GM12878 (cell line): ENCODE results near the gene TYK2. TPM values are rescaled to one million over a fixed set of nuclear protein-coding genes. Genes with fewer than 3 reads are reported as not detected.

Experiments used
- CBFB ChIP-seq: IDR thresholded peaks from 2 replicates; pipeline ENCODE4 v1.6.1; 2016; ENCODE audit warnings: antibody characterized with exemption, low read depth
- CBX5 ChIP-seq: sonication (generic); IDR thresholded peaks from 2 replicates; pipeline ENCODE4 v1.6.1; 2016; ENCODE audit warnings: low read depth, moderate library complexity, mild to moderate bottlenecking, inconsistent platforms
- HDGF ChIP-seq: fragments of 450-650 bp; IDR thresholded peaks from 2 replicates; pipeline ENCODE4 v1.6.1; 2016; ENCODE audit warnings: antibody characterized with exemption
- IKZF1 ChIP-seq: fragments of 450-650 bp; conservative IDR thresholded peaks from 2 replicates; pipeline ENCODE4 v1.6.1; 2017; ENCODE audit warnings: antibody characterized with exemption, mild to moderate bottlenecking
- KLF5 ChIP-seq: fragments of 450-650 bp; IDR thresholded peaks from 2 replicates; pipeline ENCODE4 v1.6.1; 2014; ENCODE audit warnings: mild to moderate bottlenecking; ENCODE audit not compliant: partially characterized antibody
- MTA2 ChIP-seq: fragments of 450-650 bp; IDR thresholded peaks from 2 replicates; pipeline ENCODE4 v1.6.1; 2016; ENCODE audit warnings: low read depth, mild to moderate bottlenecking, moderate library complexity
- NFIC ChIP-seq: IDR thresholded peaks from 2 replicates; pipeline ENCODE4 v1.6.1; 2012; ENCODE audit warnings: low read depth, mild to moderate bottlenecking, inconsistent platforms, low read length, moderate library complexity
- RELA ChIP-seq: fragments of 450-650 bp; IDR thresholded peaks from 2 replicates; pipeline ENCODE4 v1.8.0; 2014; ENCODE audit warnings: borderline replicate concordance; ENCODE audit not compliant: partially characterized antibody
- SMAD1 ChIP-seq: fragments of 450-650 bp; IDR thresholded peaks from 2 replicates; pipeline ENCODE4 v1.6.1; 2018; ENCODE audit warnings: mild to moderate bottlenecking, low read depth; ENCODE audit not compliant: partially characterized antibody
- SMARCA5 ChIP-seq: fragments of 450-650 bp; IDR thresholded peaks from 2 replicates; pipeline ENCODE4 v1.6.1; 2017; ENCODE audit warnings: mild to moderate bottlenecking
- SP1 ChIP-seq: IDR thresholded peaks from one replicate; pipeline ENCODE4 v1.6.1; 2011; ENCODE audit warnings: low read depth, low read length
- YBX1 ChIP-seq: fragments of 450-650 bp; IDR thresholded peaks from 2 replicates; pipeline ENCODE4 v1.6.1; 2016; ENCODE audit warnings: antibody characterized with exemption
- polyA plus RNA-seq, 11 experiments: library from polyadenylated mRNA; depleted of rRNA in 4 of 11; unstranded in 6 of 11; stranded (reverse) in 5 of 11; fragments of >200 nt; fragmentation: Nextera tagmentation in 4 of 11; fragmentation: Illumina TruSeq in 1 of 11; extraction: Ambion mirVana in 4 of 11; extraction: Trizol in 1 of 11; gene quantifications; 1 replicate in 1 of 11; 2 replicates in 10 of 11; pipeline versions ENCODE4 v1.2.1 to v1.2.3, GENCODE V29; 2011 to 2016; ENCODE audit warnings: inconsistent platforms in 2 of 11, missing spikeins in 2 of 11, low read depth in 1 of 11
- total RNA-seq, 4 experiments: library from RNA; depleted of rRNA in 3 of 4; stranded (reverse); fragments of >200 nt in 3 of 4; fragmentation: Illumina TruSeq in 1 of 4; extraction: Trizol in 1 of 4; gene quantifications; 2 replicates each; pipeline versions ENCODE4 v1.2.1 to v1.2.3, GENCODE V29; 2013 to 2021
- TF ChIP-seq, protein P1 (sequence below): fragments of 450-650 bp; IDR thresholded peaks from 2 replicates; pipeline ENCODE4 v1.6.1; 2016; ENCODE audit warnings: mild to moderate bottlenecking
- TF ChIP-seq, protein P2 (sequence below): fragments of 450-650 bp; IDR thresholded peaks from 2 replicates; pipeline ENCODE4 v1.6.1; 2017; ENCODE audit warnings: mild to moderate bottlenecking
- TF ChIP-seq, protein P3 (sequence below): fragments of 450-650 bp; conservative IDR thresholded peaks from 2 replicates; pipeline ENCODE4 v1.6.1; 2017; ENCODE audit warnings: mild to moderate bottlenecking, moderate library complexity
- TF ChIP-seq, protein P4 (sequence below): fragments of 450-650 bp; IDR thresholded peaks from 2 replicates; pipeline ENCODE4 v1.6.1; 2017; ENCODE audit warnings: low read depth, mild to moderate bottlenecking, moderate library complexity
- TF ChIP-seq, protein P5 (sequence below): fragments of 450-650 bp; IDR thresholded peaks from 2 replicates; pipeline ENCODE4 v1.6.1; 2017; ENCODE audit warnings: antibody characterized with exemption, mild to moderate bottlenecking, moderate library complexity

The TYK2 gene
- total and polyA plus RNA-seq, 10 of the 15 experiments (the other 5 are each of a cell fraction or from before 2014, with no cell fraction given), result 36.4 to 364 (median 179) TPM

DNA sequence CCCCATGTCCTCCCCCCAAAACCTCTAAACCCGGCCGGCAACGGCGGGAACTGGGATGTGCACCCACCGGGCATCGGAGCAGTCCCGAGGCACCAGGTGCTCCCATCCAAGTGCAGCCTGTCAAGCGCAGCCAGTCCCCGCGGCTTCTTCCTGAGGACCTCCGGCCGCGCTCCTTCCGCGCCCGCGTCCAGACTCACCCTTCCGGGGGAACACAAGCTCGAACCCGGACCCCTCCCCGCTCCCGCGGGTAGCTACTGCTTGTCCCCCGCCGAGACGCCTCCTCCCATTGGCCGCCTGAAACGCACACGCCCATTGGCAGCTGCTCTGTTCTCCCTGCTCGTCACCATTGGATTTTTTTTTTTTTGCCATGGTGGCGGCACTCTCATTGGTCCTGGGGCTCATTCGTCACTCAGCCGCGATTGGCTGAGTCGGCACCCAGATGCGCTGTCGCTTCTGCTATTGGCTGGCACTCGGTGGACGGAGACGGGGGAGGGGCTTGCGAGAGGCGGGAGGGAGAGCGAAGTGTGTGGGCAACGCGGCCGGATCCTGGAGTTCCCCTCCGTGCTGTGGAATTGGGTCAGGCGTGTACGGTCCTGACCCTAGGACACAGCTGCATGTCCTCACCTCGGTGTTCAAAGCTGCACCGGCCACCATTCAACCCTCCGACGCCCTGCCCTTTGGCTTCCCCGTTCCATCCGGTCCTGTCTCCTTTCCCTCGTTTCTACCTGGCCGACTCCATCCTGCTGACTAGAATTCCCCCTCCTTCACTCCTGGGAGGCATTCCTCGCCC, at the start of gene TYK2 (continued):
- TF ChIP-seq, protein P1, sequence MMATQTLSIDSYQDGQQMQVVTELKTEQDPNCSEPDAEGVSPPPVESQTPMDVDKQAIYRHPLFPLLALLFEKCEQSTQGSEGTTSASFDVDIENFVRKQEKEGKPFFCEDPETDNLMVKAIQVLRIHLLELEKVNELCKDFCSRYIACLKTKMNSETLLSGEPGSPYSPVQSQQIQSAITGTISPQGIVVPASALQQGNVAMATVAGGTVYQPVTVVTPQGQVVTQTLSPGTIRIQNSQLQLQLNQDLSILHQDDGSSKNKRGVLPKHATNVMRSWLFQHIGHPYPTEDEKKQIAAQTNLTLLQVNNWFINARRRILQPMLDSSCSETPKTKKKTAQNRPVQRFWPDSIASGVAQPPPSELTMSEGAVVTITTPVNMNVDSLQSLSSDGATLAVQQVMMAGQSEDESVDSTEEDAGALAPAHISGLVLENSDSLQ, result peak; percentile 89
- peak; percentile 51 for TF ChIP-seq SMAD1
- TF ChIP-seq CBFB, result peak; percentile 37; the same call in 1 of the 2 replicates
- peak; percentile 55 for TF ChIP-seq MTA2
- TF ChIP-seq, protein P2, sequence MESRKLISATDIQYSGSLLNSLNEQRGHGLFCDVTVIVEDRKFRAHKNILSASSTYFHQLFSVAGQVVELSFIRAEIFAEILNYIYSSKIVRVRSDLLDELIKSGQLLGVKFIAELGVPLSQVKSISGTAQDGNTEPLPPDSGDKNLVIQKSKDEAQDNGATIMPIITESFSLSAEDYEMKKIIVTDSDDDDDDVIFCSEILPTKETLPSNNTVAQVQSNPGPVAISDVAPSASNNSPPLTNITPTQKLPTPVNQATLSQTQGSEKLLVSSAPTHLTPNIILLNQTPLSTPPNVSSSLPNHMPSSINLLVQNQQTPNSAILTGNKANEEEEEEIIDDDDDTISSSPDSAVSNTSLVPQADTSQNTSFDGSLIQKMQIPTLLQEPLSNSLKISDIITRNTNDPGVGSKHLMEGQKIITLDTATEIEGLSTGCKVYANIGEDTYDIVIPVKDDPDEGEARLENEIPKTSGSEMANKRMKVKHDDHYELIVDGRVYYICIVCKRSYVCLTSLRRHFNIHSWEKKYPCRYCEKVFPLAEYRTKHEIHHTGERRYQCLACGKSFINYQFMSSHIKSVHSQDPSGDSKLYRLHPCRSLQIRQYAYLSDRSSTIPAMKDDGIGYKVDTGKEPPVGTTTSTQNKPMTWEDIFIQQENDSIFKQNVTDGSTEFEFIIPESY, result no peak
- TF ChIP-seq RELA, result peak; percentile 95
- TF ChIP-seq, protein P3, sequence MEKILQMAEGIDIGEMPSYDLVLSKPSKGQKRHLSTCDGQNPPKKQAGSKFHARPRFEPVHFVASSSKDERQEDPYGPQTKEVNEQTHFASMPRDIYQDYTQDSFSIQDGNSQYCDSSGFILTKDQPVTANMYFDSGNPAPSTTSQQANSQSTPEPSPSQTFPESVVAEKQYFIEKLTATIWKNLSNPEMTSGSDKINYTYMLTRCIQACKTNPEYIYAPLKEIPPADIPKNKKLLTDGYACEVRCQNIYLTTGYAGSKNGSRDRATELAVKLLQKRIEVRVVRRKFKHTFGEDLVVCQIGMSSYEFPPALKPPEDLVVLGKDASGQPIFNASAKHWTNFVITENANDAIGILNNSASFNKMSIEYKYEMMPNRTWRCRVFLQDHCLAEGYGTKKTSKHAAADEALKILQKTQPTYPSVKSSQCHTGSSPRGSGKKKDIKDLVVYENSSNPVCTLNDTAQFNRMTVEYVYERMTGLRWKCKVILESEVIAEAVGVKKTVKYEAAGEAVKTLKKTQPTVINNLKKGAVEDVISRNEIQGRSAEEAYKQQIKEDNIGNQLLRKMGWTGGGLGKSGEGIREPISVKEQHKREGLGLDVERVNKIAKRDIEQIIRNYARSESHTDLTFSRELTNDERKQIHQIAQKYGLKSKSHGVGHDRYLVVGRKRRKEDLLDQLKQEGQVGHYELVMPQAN, result peak; percentile 86
- TF ChIP-seq, protein P4, sequence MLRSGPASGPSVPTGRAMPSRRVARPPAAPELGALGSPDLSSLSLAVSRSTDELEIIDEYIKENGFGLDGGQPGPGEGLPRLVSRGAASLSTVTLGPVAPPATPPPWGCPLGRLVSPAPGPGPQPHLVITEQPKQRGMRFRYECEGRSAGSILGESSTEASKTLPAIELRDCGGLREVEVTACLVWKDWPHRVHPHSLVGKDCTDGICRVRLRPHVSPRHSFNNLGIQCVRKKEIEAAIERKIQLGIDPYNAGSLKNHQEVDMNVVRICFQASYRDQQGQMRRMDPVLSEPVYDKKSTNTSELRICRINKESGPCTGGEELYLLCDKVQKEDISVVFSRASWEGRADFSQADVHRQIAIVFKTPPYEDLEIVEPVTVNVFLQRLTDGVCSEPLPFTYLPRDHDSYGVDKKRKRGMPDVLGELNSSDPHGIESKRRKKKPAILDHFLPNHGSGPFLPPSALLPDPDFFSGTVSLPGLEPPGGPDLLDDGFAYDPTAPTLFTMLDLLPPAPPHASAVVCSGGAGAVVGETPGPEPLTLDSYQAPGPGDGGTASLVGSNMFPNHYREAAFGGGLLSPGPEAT, result peak; percentile 96
- peak; percentile 14 for TF ChIP-seq KLF5
- TF ChIP-seq SP1, result peak; percentile 99
- TF ChIP-seq IKZF1, result peak; percentile 93
- no peak for TF ChIP-seq NFIC
- TF ChIP-seq CBX5, result no peak
- TF ChIP-seq, protein P5, sequence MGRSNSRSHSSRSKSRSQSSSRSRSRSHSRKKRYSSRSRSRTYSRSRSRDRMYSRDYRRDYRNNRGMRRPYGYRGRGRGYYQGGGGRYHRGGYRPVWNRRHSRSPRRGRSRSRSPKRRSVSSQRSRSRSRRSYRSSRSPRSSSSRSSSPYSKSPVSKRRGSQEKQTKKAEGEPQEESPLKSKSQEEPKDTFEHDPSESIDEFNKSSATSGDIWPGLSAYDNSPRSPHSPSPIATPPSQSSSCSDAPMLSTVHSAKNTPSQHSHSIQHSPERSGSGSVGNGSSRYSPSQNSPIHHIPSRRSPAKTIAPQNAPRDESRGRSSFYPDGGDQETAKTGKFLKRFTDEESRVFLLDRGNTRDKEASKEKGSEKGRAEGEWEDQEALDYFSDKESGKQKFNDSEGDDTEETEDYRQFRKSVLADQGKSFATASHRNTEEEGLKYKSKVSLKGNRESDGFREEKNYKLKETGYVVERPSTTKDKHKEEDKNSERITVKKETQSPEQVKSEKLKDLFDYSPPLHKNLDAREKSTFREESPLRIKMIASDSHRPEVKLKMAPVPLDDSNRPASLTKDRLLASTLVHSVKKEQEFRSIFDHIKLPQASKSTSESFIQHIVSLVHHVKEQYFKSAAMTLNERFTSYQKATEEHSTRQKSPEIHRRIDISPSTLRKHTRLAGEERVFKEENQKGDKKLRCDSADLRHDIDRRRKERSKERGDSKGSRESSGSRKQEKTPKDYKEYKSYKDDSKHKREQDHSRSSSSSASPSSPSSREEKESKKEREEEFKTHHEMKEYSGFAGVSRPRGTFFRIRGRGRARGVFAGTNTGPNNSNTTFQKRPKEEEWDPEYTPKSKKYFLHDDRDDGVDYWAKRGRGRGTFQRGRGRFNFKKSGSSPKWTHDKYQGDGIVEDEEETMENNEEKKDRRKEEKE, result no peak
- TF ChIP-seq SMARCA5, result no peak
- TF ChIP-seq HDGF, result peak; percentile 98
- no peak for TF ChIP-seq YBX1
